DND-41 (cell line): ENCODE measurements around the gene TTYH2.

ENCODE experiments used
- ATAC-seq: fragments of 200-7000 bp; cut with Tn5 transposase; 3 replicates; pipeline ENCODE4 v1.9.1; 2021; ENCODE audit warnings: low read depth; ENCODE audit not compliant: insufficient read depth
- DNase-seq: peaks from one replicate; pipeline ENCODE4 v3.0.0-alpha.2; 2020
- H2AFZ ChIP-seq: 2 replicates; pipeline ENCODE4 v1.6.0; 2012; ENCODE audit warnings: low read depth, low read length
- H3K27ac ChIP-seq: 2 replicates; pipeline ENCODE4 v1.5.1; 2012; ENCODE audit warnings: low read length, inconsistent platforms
- H3K27me3 ChIP-seq: fragments of 200-600 bp; sonication (generic); 2 replicates; pipeline ENCODE4 v1.6.0; 2012; ENCODE audit warnings: low read length, mild to moderate bottlenecking, inconsistent platforms; ENCODE audit not compliant: insufficient read depth, poor library complexity
- H3K36me3 ChIP-seq: 2 replicates; pipeline ENCODE4 v1.5.1; 2012; ENCODE audit warnings: low read length, inconsistent platforms; ENCODE audit not compliant: insufficient read depth
- H3K4me1 ChIP-seq: 2 replicates; pipeline ENCODE4 v1.5.1; 2012; ENCODE audit warnings: mild to moderate bottlenecking, low read length; ENCODE audit not compliant: insufficient read depth
- H3K4me2 ChIP-seq: 2 replicates; pipeline ENCODE4 v1.6.0; 2012; ENCODE audit warnings: mild to moderate bottlenecking, moderate library complexity, low read length, inconsistent platforms; ENCODE audit not compliant: insufficient read depth
- H3K4me3 ChIP-seq, 2 experiments: fragments of 200-600 bp in 1 of 2; shearing (Covaris generic) in 1 of 2; 2 replicates each; pipeline ENCODE4 v1.5.1; 2012 to 2016; ENCODE audit warnings: inconsistent platforms in 2 of 2, low read length in 2 of 2, mild to moderate bottlenecking in 2 of 2, low read depth in 1 of 2, moderate library complexity in 1 of 2
- H3K79me2 ChIP-seq: 2 replicates; pipeline ENCODE4 v1.6.0; 2012; ENCODE audit warnings: low read length, inconsistent platforms; ENCODE audit not compliant: insufficient read depth
- H3K9ac ChIP-seq: 2 replicates; pipeline ENCODE4 v1.6.0; 2012; ENCODE audit warnings: low read depth, mild to moderate bottlenecking, inconsistent platforms, low read length, moderate library complexity
- H3K9me3 ChIP-seq: 2 replicates; pipeline ENCODE4 v1.5.1; 2012; ENCODE audit warnings: low read length, moderate library complexity, mild to moderate bottlenecking, inconsistent platforms; ENCODE audit not compliant: insufficient read depth, severe bottlenecking
- H4K20me1 ChIP-seq: 2 replicates; pipeline ENCODE4 v1.6.0; 2012; ENCODE audit warnings: low read length; ENCODE audit not compliant: insufficient read depth
- CTCF ChIP-seq: IDR thresholded peaks from 2 replicates; pipeline ENCODE4 v1.5.1; 2012; ENCODE audit warnings: borderline replicate concordance, low read length, moderate library complexity, mild to moderate bottlenecking; ENCODE audit not compliant: poor library complexity, severe bottlenecking; ENCODE audit errors: extremely low read depth
- EZH2 ChIP-seq: IDR thresholded peaks from 3 replicates; pipeline ENCODE4 v1.6.1; 2012; ENCODE audit warnings: borderline replicate concordance, low read depth, mild to moderate bottlenecking, moderate library complexity, low read length, inconsistent platforms; ENCODE audit not compliant: severe bottlenecking

The TTYH2 gene

GRCh38 chr17:74267579-74267978, 54.2 kb downstream of the TTYH2 start:
- Histone ChIP-seq H3K9ac (no peak overlapping the region), H3K79me2 (no peaks in the 10 kb centered on the region), H3K27me3 (no peaks in the 10 kb centered on the region), H3K4me1 (no peaks in the 10 kb centered on the region), H3K4me2 (no peak overlapping the region), H4K20me1 (no peaks in the 10 kb centered on the region), H2AFZ (no peak overlapping the region), H3K4me3 (no peak overlapping the region), H3K27ac (no peak overlapping the region), H3K36me3 (no peaks in the 10 kb centered on the region), H3K9me3 (no peaks in the 10 kb centered on the region)
- TF ChIP-seq CTCF (no peak), EZH2 (no peak)
- ATAC-seq (no peak), DNase-seq (no peak)

DNA sequence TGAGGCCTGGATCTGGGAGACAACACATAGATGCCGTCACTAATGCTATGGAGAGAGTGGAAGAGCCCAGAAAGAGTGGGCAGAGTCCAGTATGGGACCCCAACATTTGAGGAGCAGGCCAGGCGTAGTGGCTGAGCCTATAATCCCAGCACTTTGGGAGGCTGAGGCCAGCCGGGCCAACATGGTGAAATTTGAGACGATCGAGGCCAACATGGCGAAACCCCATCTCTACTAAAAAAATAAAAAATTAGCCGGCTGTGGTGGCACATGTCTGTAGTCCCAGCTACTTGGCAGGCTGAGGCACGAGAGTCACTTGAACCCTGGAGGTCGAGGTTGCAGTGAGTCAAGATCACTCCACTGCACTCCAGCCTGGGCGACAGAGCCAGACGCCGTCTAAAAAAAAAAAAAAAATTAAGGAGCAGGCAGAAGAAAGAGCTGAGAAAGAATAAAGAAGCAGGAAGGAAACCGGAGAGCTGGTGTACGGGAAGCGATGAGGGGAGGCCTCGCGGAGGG, 54.7 kb downstream of the TTYH2 start:
- DNase-seq (no peak), ATAC-seq (no peak)
- Histone ChIP-seq H4K20me1 (no peaks in the 10 kb centered on the region), H3K27me3 (no peaks in the 10 kb centered on the region), H3K9ac (no peak overlapping the region), H3K4me2 (no peak overlapping the region), H3K79me2 (no peaks in the 10 kb centered on the region), H3K36me3 (no peaks in the 10 kb centered on the region), H3K4me3 (no peak overlapping the region), H3K27ac (no peak overlapping the region), H3K9me3 (no peaks in the 10 kb centered on the region), H3K4me1 (no peaks in the 10 kb centered on the region), H2AFZ (no peak overlapping the region)
- TF ChIP-seq CTCF, result no peak
- no peak for TF ChIP-seq EZH2

DNA sequence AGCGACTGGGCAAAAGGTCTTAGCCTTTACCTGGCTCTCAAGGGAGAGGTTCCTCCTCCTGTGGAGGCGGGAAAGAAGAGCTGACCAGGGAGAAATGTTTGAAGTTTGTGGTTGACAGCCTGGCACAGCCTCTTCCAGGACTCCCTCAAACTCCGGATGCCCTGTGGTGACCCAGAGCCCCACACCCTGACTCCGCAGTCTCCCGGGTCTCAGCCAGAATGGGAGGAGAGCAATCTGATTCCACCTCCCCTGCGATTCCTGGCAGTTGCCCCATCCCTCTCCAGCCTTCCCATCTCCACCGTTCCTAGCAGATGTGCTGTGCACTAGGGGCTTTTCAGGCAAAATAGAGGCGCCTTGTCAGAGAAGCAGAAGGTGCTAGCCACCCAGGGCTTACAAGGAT, 55.2 kb downstream of the TTYH2 start:
- ATAC-seq (no peak), DNase-seq (no peak)
- H3K9ac ChIP-seq, result no peak overlapping the region

More for the DNA sequence above, 55.2 kb downstream of the TTYH2 start:
- Histone ChIP-seq H3K4me1 (no peaks in the 10 kb centered on the region), H4K20me1 (no peaks in the 10 kb centered on the region), H3K79me2 (no peaks in the 10 kb centered on the region), H3K36me3 (no peaks in the 10 kb centered on the region), H3K27ac (no peak overlapping the region), H3K4me2 (no peak overlapping the region), H3K27me3 (no peaks in the 10 kb centered on the region), H3K4me3 (no peak overlapping the region), H2AFZ (no peak overlapping the region), H3K9me3 (no peaks in the 10 kb centered on the region)
- TF ChIP-seq EZH2 (no peak), CTCF (no peak)
